H1 (cell line): Measurements from ENCODE around the gene CYP2B6. TPM values are rescaled to one million over a fixed set of nuclear protein-coding genes. Genes with fewer than 3 reads are reported as not detected.

Experiments
- CTCF ChIA-PET: fragments of 300-600 bp; sonication (Branson Sonifier 250); formaldehyde crosslinking; loops from one replicate; lab custom pipeline; 2021; ENCODE audit not compliant: partially characterized antibody; lab: Charles Lee
- POLR2A ChIA-PET: fragments of 300-600 bp; sonication (Branson Sonifier 250); formaldehyde crosslinking; loops from one replicate; lab custom pipeline; 2021; ENCODE audit warnings: inconsistent platforms; ENCODE audit not compliant: partially characterized antibody; lab: Charles Lee
- DNase-seq, 2 experiments: peaks; one replicate each; pipeline versions ENCODE4 v3.0.0 to v3.0.0-alpha.2; 2010 to 2022; ENCODE audit warnings: low spot score in 2 of 2, low read depth in 1 of 2, mixed read lengths in 1 of 2
- FAIRE-seq: peaks from 2 replicates; lab custom pipeline; 2011; peaks lifted over from hg19 to GRCh38; lab: Jason Lieb, UNC
- H2AFZ ChIP-seq: 2 replicates; pipeline ENCODE4 v1.8.1; 2012; ENCODE audit warnings: low read length, inconsistent platforms
- H2AK5ac ChIP-seq: 2 replicates; pipeline ENCODE4 v1.6.1; 2013; ENCODE audit warnings: low read depth, low read length
- H2BK120ac ChIP-seq: replicated peaks from 2 replicates; pipeline ENCODE3; 2013; ENCODE audit warnings: low read depth, low read length, inconsistent platforms
- H2BK12ac ChIP-seq: 2 replicates; pipeline ENCODE4 v1.6.1; 2013; ENCODE audit warnings: low read depth, low read length
- H2BK15ac ChIP-seq: 2 replicates; pipeline ENCODE4 v1.6.1; 2013; ENCODE audit warnings: low read length
- H2BK20ac ChIP-seq: 2 replicates; pipeline ENCODE4 v1.6.1; 2013; ENCODE audit warnings: low read length
- H2BK5ac ChIP-seq: 2 replicates; pipeline ENCODE4 v1.6.1; 2013; ENCODE audit warnings: low read depth, low read length
- H3K14ac ChIP-seq: 2 replicates; pipeline ENCODE4 v1.6.1; 2013; ENCODE audit warnings: inconsistent platforms; ENCODE audit not compliant: insufficient read length
- H3K18ac ChIP-seq: 2 replicates; pipeline ENCODE4 v1.6.1; 2013; ENCODE audit warnings: low read length; ENCODE audit errors: extremely low read depth
- H3K23ac ChIP-seq: 2 replicates; pipeline ENCODE4 v1.6.1; 2013; ENCODE audit warnings: inconsistent platforms; ENCODE audit not compliant: insufficient read length
- H3K23me2 ChIP-seq: 2 replicates; pipeline ENCODE4 v1.6.1; 2013; ENCODE audit warnings: low read depth, low read length
- H3K27ac ChIP-seq: 2 replicates; pipeline ENCODE4 v1.6.1; 2011; ENCODE audit warnings: low read depth, low read length, inconsistent platforms
- H3K27me3 ChIP-seq, 4 experiments: replicated peaks in 1 of 4; 1 replicate in 1 of 4; 2 replicates in 3 of 4; pipeline versions ENCODE4 v1.6.1 to v1.8.1; 2011 to 2013; ENCODE audit warnings: low read length in 3 of 4, mild to moderate bottlenecking in 3 of 4, inconsistent platforms in 2 of 4, mixed read lengths in 2 of 4, moderate library complexity in 1 of 4; ENCODE audit not compliant: control insufficient read depth in 3 of 4, insufficient read depth in 3 of 4; ENCODE audit errors: extremely low read depth in 1 of 4
- H3K36me3 ChIP-seq, 4 experiments: 2 replicates each; pipeline versions ENCODE4 v1.6.1 to v1.8.1; 2011 to 2013; ENCODE audit warnings: mild to moderate bottlenecking in 4 of 4, low read length in 3 of 4, moderate library complexity in 2 of 4, control low read depth in 1 of 4, inconsistent platforms in 1 of 4; ENCODE audit not compliant: insufficient read depth in 4 of 4, control insufficient read depth in 2 of 4
- H3K4ac ChIP-seq: replicated peaks from 2 replicates; pipeline ENCODE3; 2013; ENCODE audit warnings: low read length, low read depth, mixed read lengths, inconsistent platforms; ENCODE audit not compliant: insufficient read length
- H3K4me1 ChIP-seq, 4 experiments: replicated peaks in 1 of 4; 1 replicate in 1 of 4; 2 replicates in 3 of 4; pipeline versions ENCODE4 v1.6.1 to v1.8.1; 2011 to 2013; ENCODE audit warnings: low read length in 3 of 4, inconsistent platforms in 2 of 4, mixed read lengths in 1 of 4; ENCODE audit not compliant: insufficient read depth in 4 of 4, control insufficient read depth in 3 of 4
- H3K4me2 ChIP-seq, 2 experiments: 2 replicates each; pipeline versions ENCODE4 v1.6.1 to v1.8.1; 2011 to 2013; ENCODE audit warnings: low read depth in 2 of 2, low read length in 2 of 2, control low read depth in 1 of 2, inconsistent platforms in 1 of 2, mild to moderate bottlenecking in 1 of 2; ENCODE audit not compliant: insufficient read depth in 1 of 2
- H3K4me3 ChIP-seq, 4 experiments: fragments of 200-600, 300-600 bp in 1 of 4; sonication (generic), shearing (Covaris generic), sonication (Bioruptor Twin) in 1 of 4; 2 replicates each; pipeline versions ENCODE4 v1.5.1 to v1.8.1; 2011 to 2016; ENCODE audit warnings: low read length in 4 of 4, low read depth in 3 of 4, control low read depth in 2 of 4, inconsistent platforms in 2 of 4, mild to moderate bottlenecking in 2 of 4, mixed read lengths in 1 of 4, moderate library complexity in 1 of 4; ENCODE audit not compliant: insufficient read depth in 2 of 4; ENCODE audit errors: extremely low read depth in 1 of 4
- H3K56ac ChIP-seq: replicated peaks from 2 replicates; pipeline ENCODE3; 2013; ENCODE audit warnings: low read depth, mild to moderate bottlenecking, mixed read lengths, low read length, inconsistent platforms; ENCODE audit not compliant: insufficient read length
- H3K79me1 ChIP-seq: 2 replicates; pipeline ENCODE4 v1.6.1; 2013; ENCODE audit warnings: low read depth, low read length, control low read depth
- H3K79me2 ChIP-seq, 2 experiments: 2 replicates each; pipeline versions ENCODE4 v1.6.1 to v1.8.1; 2012 to 2013; ENCODE audit warnings: low read length in 2 of 2, mild to moderate bottlenecking in 2 of 2, inconsistent platforms in 1 of 2; ENCODE audit not compliant: insufficient read depth in 2 of 2, control insufficient read depth in 1 of 2
- H3K9ac ChIP-seq, 4 experiments: replicated peaks in 1 of 4; 1 replicate in 1 of 4; 2 replicates in 3 of 4; pipeline versions ENCODE4 v1.6.1 to v1.8.1; 2011 to 2013; ENCODE audit warnings: low read depth in 3 of 4, low read length in 3 of 4, control low read depth in 2 of 4, mild to moderate bottlenecking in 2 of 4, moderate library complexity in 2 of 4, inconsistent platforms in 1 of 4; ENCODE audit errors: extremely low read depth in 1 of 4
- H3K9me3 ChIP-seq, 2 experiments: 2 replicates each; pipeline versions ENCODE4 v1.6.1 to v1.8.1; 2012 to 2013; ENCODE audit warnings: mild to moderate bottlenecking in 2 of 2, moderate library complexity in 2 of 2, control low read depth in 1 of 2, inconsistent platforms in 1 of 2, low read depth in 1 of 2, low read length in 1 of 2, mixed read lengths in 1 of 2; ENCODE audit not compliant: insufficient read depth in 2 of 2
- H4K20me1 ChIP-seq, 2 experiments: replicated peaks in 1 of 2; 2 replicates each; pipeline versions ENCODE3 to v1.8.1; 2011 to 2013; ENCODE audit warnings: inconsistent platforms in 2 of 2, low read length in 2 of 2, mild to moderate bottlenecking in 1 of 2; ENCODE audit not compliant: insufficient read depth in 2 of 2, control insufficient read depth in 1 of 2
- H4K5ac ChIP-seq: 2 replicates; pipeline ENCODE4 v1.6.1; 2013; ENCODE audit warnings: low read length, low read depth, mixed read lengths, inconsistent platforms; ENCODE audit not compliant: insufficient read length
- H4K8ac ChIP-seq: 2 replicates; pipeline ENCODE4 v1.8.0; 2013; ENCODE audit warnings: mild to moderate bottlenecking, moderate library complexity, low read length, inconsistent platforms; ENCODE audit not compliant: insufficient read depth; ENCODE audit errors: extremely low read depth
- H4K91ac ChIP-seq: replicated peaks from 2 replicates; pipeline ENCODE3; 2013; ENCODE audit warnings: low read length, mixed read lengths, inconsistent platforms; ENCODE audit not compliant: insufficient read length
- ASH2L ChIP-seq: fragments of 200-600, 300-600 bp; sonication (generic); IDR thresholded peaks from one replicate; pipeline ENCODE4 v1.7.1; 2017; ENCODE audit warnings: low read length
- CEBPB ChIP-seq: IDR thresholded peaks from 2 replicates; pipeline ENCODE4 v1.6.1; 2012; ENCODE audit warnings: low read depth, low read length
- EP300 ChIP-seq, 2 experiments: IDR thresholded peaks; 1 replicate in 1 of 2; 2 replicates in 1 of 2; pipeline ENCODE4 v1.6.1; 2011 to 2012; ENCODE audit warnings: low read depth in 2 of 2, low read length in 2 of 2, mild to moderate bottlenecking in 2 of 2, borderline replicate concordance in 1 of 2, inconsistent platforms in 1 of 2, moderate library complexity in 1 of 2
- HDAC2 ChIP-seq, 2 experiments: fragments of 300-600 bp in 1 of 2; sonication (generic) in 1 of 2; IDR thresholded peaks; 2 replicates each; pipeline ENCODE4 v1.6.1; 2011 to 2012; ENCODE audit warnings: low read depth in 2 of 2, low read length in 2 of 2, mild to moderate bottlenecking in 2 of 2, moderate library complexity in 2 of 2, borderline replicate concordance in 1 of 2, inconsistent platforms in 1 of 2
- JUN ChIP-seq: IDR thresholded peaks from 2 replicates; pipeline ENCODE4 v1.6.1; 2011; ENCODE audit warnings: low read depth, mild to moderate bottlenecking, improper control_type of control experiment, low read length
- NANOG ChIP-seq: IDR thresholded peaks from 2 replicates; pipeline ENCODE4 v1.6.1; 2011; ENCODE audit warnings: low read length, low read depth, mild to moderate bottlenecking, inconsistent platforms; ENCODE audit not compliant: insufficient read depth, poor library complexity, severe bottlenecking
- PHF8 ChIP-seq: fragments of 200-600 bp; sonication (generic); conservative IDR thresholded peaks from 2 replicates; pipeline ENCODE4 v1.7.1; 2012; ENCODE audit warnings: low read depth, mild to moderate bottlenecking, inconsistent platforms, low read length, moderate library complexity
- SAP30 ChIP-seq: fragments of 300-600 bp; sonication (generic); IDR thresholded peaks from 2 replicates; pipeline ENCODE4 v1.7.1; 2012; ENCODE audit warnings: low read length, moderate library complexity, mild to moderate bottlenecking, inconsistent platforms; ENCODE audit not compliant: insufficient read depth, insufficient replicate concordance
- SIX5 ChIP-seq: IDR thresholded peaks from 2 replicates; pipeline ENCODE4 v1.6.1; 2011; ENCODE audit warnings: mild to moderate bottlenecking, low read depth, low read length
- SP4 ChIP-seq: IDR thresholded peaks from 2 replicates; pipeline ENCODE4 v1.6.1; 2012; ENCODE audit warnings: low read length, inconsistent platforms
- TAF1 ChIP-seq: IDR thresholded peaks from 2 replicates; pipeline ENCODE4 v1.6.1; 2011; ENCODE audit warnings: mild to moderate bottlenecking, low read depth, low read length
- TCF12 ChIP-seq: IDR thresholded peaks from 2 replicates; pipeline ENCODE4 v1.6.1; 2011; ENCODE audit warnings: low read depth, mild to moderate bottlenecking, low read length
- TEAD4 ChIP-seq: IDR thresholded peaks from 2 replicates; pipeline ENCODE4 v1.6.1; 2012; ENCODE audit warnings: low read depth, low read length, inconsistent platforms, mixed read lengths
- WGBS, 2 experiments: shearing (Covaris generic) in 1 of 2; methylation state at CpG; one replicate each; pipeline versions ENCODE4 v1.1.6 to v1.1.7; 2013 to 2015; ENCODE audit warnings: low lambda C conversion rate in 2 of 2, mixed read lengths in 2 of 2, inconsistent platforms in 1 of 2, low coverage in 1 of 2, missing lambda C conversion rate in 1 of 2; ENCODE audit not compliant: insufficient replicate concordance in 2 of 2, insufficient coverage in 1 of 2, insufficient read length in 1 of 2; ENCODE audit errors: extremely low coverage in 1 of 2, missing lambda C conversion rate in 1 of 2; 5-methylcytosine and 5-hydroxymethylcytosine counted together
- polyA plus RNA-seq, 7 experiments: library from polyadenylated mRNA; depleted of rRNA in 3 of 7; stranded (reverse) in 5 of 7; unstranded in 2 of 7; fragments of >200 nt in 5 of 7; fragments of 200-250 nt in 2 of 7; gene quantifications; 1 replicate in 5 of 7; 2 replicates in 1 of 7; 4 replicates in 1 of 7; pipeline versions ENCODE4 v1.2.1 to v1.2.3, GENCODE V29; 2011 to 2013; ENCODE audit warnings: missing spikeins in 2 of 7, mixed read lengths in 2 of 7
- total RNA-seq: library from RNA; stranded (reverse); fragmentation: NEBNext Ultra II Directional; extraction: Animal tissue kit (Norgen Biotek cat#: 25700); gene quantifications from 2 replicates; pipeline ENCODE4 v1.2.1, GENCODE V29; 2021

CYP2B6 gene
- total and polyA plus RNA-seq, 2 of the 8 experiments (the other 6 are each of a cell fraction or from before 2014, with no cell fraction given) = 2.8 to 5.4 TPM

DNA sequence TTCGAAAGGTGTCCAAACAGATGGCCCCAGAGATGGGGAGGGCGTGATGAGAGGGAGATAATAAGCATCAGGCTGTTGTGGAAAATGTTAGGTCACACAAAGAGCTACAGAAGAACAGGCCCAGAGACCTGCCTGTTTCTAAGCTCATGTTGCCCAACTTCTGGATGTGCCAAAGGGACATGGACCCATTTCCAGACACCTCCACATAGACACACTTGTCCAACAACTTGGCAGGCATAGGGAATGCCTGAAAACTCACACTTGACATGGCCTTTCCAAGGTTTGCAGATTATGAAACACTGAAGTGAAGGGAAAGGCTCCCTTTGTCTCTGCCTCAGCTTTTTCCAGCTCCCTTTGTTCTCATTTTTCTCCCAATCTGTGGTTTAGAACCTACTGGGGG lies 43.5 kb upstream of the CYP2B6 start:
- Histone ChIP-seq H3K18ac (no peak overlapping the region), H3K27ac (no peak overlapping the region), H2AFZ (no peak overlapping the region), H3K14ac (no peak overlapping the region), H4K5ac (no peak overlapping the region), H3K9me3 (peaks cover 3 to 5% of the 10 kb centered on the region in 2 experiments; a peak in 1 of 4 replicates), H3K27me3 (no peaks in the 10 kb centered on the region), H3K4me2 (no peak overlapping the region), H3K23me2 (no peaks in the 10 kb centered on the region), H3K56ac (no peak overlapping the region), H3K4me3 (no peak overlapping the region), H4K20me1 (no peaks in the 10 kb centered on the region), H3K4ac (no peak overlapping the region), H3K36me3 (no peaks in the 10 kb centered on the region), H4K91ac (no peak overlapping the region), H4K8ac (no peak overlapping the region), H2BK15ac (no peak overlapping the region), H3K23ac (no peak overlapping the region), H2AK5ac (no peak overlapping the region), H3K79me2 (no peaks in the 10 kb centered on the region), H2BK120ac (no peak overlapping the region), H2BK20ac (no peak overlapping the region), H2BK5ac (no peak overlapping the region), H2BK12ac (no peak overlapping the region), H3K9ac (no peak overlapping the region), H3K79me1 (no peaks in the 10 kb centered on the region), H3K4me1 (no peaks in the 10 kb centered on the region)
- DNase-seq = no peak
- CTCF ChIA-PET = interaction anchor here (0.8 to 0.9 kb wide), 2 partner anchors 15 to 555 kb away, joined by 3 read pairs; no protein-coding TSS in a partner anchor
- no peak for FAIRE-seq
- POLR2A ChIA-PET = no interaction called here
- 78% methylated on average over 2 of the region's 2 CpGs; no CpG with 5 or more reads in 1 of the 2 experiments for WGBS, 2 experiments
- TF ChIP-seq SIX5 (no peak), CEBPB (no peak), NANOG (no peak), HDAC2 (IDR thresholded peaks at IDR 0.05; ENCODE audit: borderline replicate concordance in 1 of 2, low read depth in 2 of 2, low read length in 2 of 2) (no peak), TAF1 (no peak), PHF8 (no peak), SP4 (no peak), JUN (no peak), TEAD4 (no peak), TCF12 (no peak), EP300 (IDR thresholded peaks at IDR 0.05; ENCODE audit: borderline replicate concordance in 1 of 2, low read depth in 2 of 2, low read length in 2 of 2) (no peak), SAP30 (no peak), ASH2L (no peak)
